WTC11 (cell line): ENCODE results near the gene CRADD. TPM values are rescaled to one million over a fixed set of nuclear protein-coding genes. Genes with fewer than 3 reads are reported as not detected.

Experiments used
- ATAC-seq: fragments of 200-7000 bp; cut with Tn5 transposase; 2 replicates; pipeline ENCODE4 v1.10.0; 2021; ENCODE audit warnings: mild to moderate bottlenecking, moderate library complexity
- CTCF ChIA-PET: fragments of 300-600 bp; sonication (Branson Sonifier 250); formaldehyde crosslinking; loops from one replicate; lab custom pipeline; 2021; ENCODE audit warnings: antibody characterized with exemption; lab: Charles Lee
- POLR2A ChIA-PET: fragments of 350-600 bp; sonication (Branson Sonifier 250); formaldehyde crosslinking; loops from one replicate; lab custom pipeline; 2021; ENCODE audit warnings: antibody characterized with exemption; lab: Charles Lee
- DNase-seq: peaks from one replicate; pipeline ENCODE4 v3.0.0; 2021; ENCODE audit warnings: low spot score
- H3K27ac Mint-ChIP-seq: 2 replicates; pipeline ENCODE4 v1.8.0; 2021; ENCODE audit warnings: mixed read lengths
- H3K27me3 Mint-ChIP-seq: 2 replicates; pipeline ENCODE4 v1.8.0; 2021; ENCODE audit warnings: low read depth, mild to moderate bottlenecking, moderate library complexity, mixed read lengths
- H3K36me3 Mint-ChIP-seq: 2 replicates; pipeline ENCODE4 v1.8.0; 2021; ENCODE audit warnings: mixed read lengths
- H3K4me1 Mint-ChIP-seq: 2 replicates; pipeline ENCODE4 v1.8.0; 2022; ENCODE audit warnings: mixed read lengths
- H3K4me3 Mint-ChIP-seq: 2 replicates; pipeline ENCODE4 v1.8.0; 2021; ENCODE audit warnings: mild to moderate bottlenecking, moderate library complexity, mixed read lengths
- H3K9me3 Mint-ChIP-seq: 2 replicates; pipeline ENCODE4 v1.8.0; 2021; ENCODE audit warnings: mixed read lengths
- ATF1 ChIP-seq: sonication (generic); formaldehyde crosslinking; IDR thresholded peaks from 2 replicates; pipeline ENCODE4 v1.8.1; 2023; ENCODE audit warnings: mild to moderate bottlenecking, moderate library complexity, missing genetic modification reagents
- CREM ChIP-seq: sonication (generic); formaldehyde crosslinking; IDR thresholded peaks from 2 replicates; pipeline ENCODE4 v1.8.1; 2022; ENCODE audit warnings: mild to moderate bottlenecking, missing genetic modification reagents, moderate library complexity
- IRF2 ChIP-seq: sonication (generic); formaldehyde crosslinking; IDR thresholded peaks from 2 replicates; pipeline ENCODE4 v1.8.0; 2022; ENCODE audit warnings: low read depth, missing genetic modification reagents, borderline replicate concordance
- MXD4 ChIP-seq: fragments of 250-450 bp; sonication (Bioruptor Pico); IDR thresholded peaks from 2 replicates; pipeline ENCODE4 v1.8.0; 2021; ENCODE audit warnings: mild to moderate bottlenecking, moderate library complexity, borderline replicate concordance
- NR1H2 ChIP-seq: sonication (generic); formaldehyde crosslinking; IDR thresholded peaks from 2 replicates; pipeline ENCODE4 v1.9.0; 2021; ENCODE audit warnings: mild to moderate bottlenecking, moderate library complexity, missing genetic modification reagents
- NR2C2 ChIP-seq: sonication (generic); formaldehyde crosslinking; IDR thresholded peaks from 2 replicates; pipeline ENCODE4 v1.8.0; 2022; ENCODE audit warnings: mild to moderate bottlenecking, missing genetic modification reagents
- OVOL2 ChIP-seq: fragments of 250-450 bp; sonication (Bioruptor Pico); IDR thresholded peaks from 2 replicates; pipeline ENCODE4 v1.9.0; 2021; ENCODE audit warnings: mild to moderate bottlenecking, borderline replicate concordance
- ZNF423 ChIP-seq: fragments of 250-450 bp; sonication (Bioruptor Pico); IDR thresholded peaks from 2 replicates; pipeline ENCODE4 v2.1.2; 2022; ENCODE audit warnings: mild to moderate bottlenecking, moderate library complexity
- total RNA-seq: library from RNA; stranded (reverse); gene quantifications from 3 replicates; pipeline ENCODE4 v1.2.3, GENCODE V29; 2021
- TF ChIP-seq, protein P1 (sequence below): fragments of 250-450 bp; sonication (Bioruptor Pico); IDR thresholded peaks from 2 replicates; pipeline ENCODE4 v1.9.0; 2021; ENCODE audit warnings: moderate library complexity, mild to moderate bottlenecking, inconsistent platforms, borderline replicate concordance
- TF ChIP-seq, protein P2 (sequence below): fragments of 250-450 bp; sonication (Bioruptor Pico); conservative IDR thresholded peaks from 2 replicates; pipeline ENCODE4 v1.9.0; 2021; ENCODE audit warnings: mild to moderate bottlenecking
- TF ChIP-seq, protein P3 (sequence below): sonication (generic); formaldehyde crosslinking; IDR thresholded peaks from 2 replicates; pipeline ENCODE4 v1.8.1; 2023; ENCODE audit warnings: mild to moderate bottlenecking, missing genetic modification reagents
- TF ChIP-seq, protein P4 (sequence below): sonication (generic); formaldehyde crosslinking; IDR thresholded peaks from 2 replicates; pipeline ENCODE4 v1.8.0; 2023; ENCODE audit warnings: missing genetic modification reagents
- TF ChIP-seq, protein P5 (sequence below): sonication (generic); formaldehyde crosslinking; IDR thresholded peaks from 2 replicates; pipeline ENCODE4 v1.8.1; 2023; ENCODE audit warnings: mild to moderate bottlenecking, missing genetic modification reagents, borderline replicate concordance
- TF ChIP-seq, protein P6 (sequence below): sonication (generic); formaldehyde crosslinking; IDR thresholded peaks from 2 replicates; pipeline ENCODE4 v1.8.0; 2023; ENCODE audit warnings: mild to moderate bottlenecking, missing genetic modification reagents
- TF ChIP-seq, protein P7 (sequence below): sonication (generic); formaldehyde crosslinking; IDR thresholded peaks from 2 replicates; pipeline ENCODE4 v1.8.1; 2023; ENCODE audit warnings: mild to moderate bottlenecking, missing genetic modification reagents, moderate library complexity

The CRADD gene
- total RNA-seq, 1 experiment from 2014 or later = 11.6 TPM

DNA sequence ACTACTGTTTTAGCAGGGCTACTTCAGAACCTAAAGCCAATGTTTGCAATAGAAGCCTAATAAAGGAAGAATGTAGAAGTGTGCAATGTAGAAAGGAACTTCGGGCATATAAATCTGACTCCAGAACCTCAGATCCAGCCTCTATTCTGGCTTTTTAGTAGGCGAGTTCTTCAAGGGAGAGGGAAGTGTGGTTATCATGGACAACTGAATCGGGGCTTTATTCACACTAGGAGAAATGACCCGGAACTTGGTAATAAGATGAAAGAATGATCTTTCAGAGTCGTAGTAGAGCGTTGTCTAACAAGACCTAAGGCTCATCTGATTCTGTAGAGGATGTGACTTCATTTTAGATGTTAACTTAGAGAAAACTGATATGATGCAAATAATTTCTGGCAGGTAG, 72.9 kb downstream of the CRADD start (continued):
- TF ChIP-seq, protein P1, sequence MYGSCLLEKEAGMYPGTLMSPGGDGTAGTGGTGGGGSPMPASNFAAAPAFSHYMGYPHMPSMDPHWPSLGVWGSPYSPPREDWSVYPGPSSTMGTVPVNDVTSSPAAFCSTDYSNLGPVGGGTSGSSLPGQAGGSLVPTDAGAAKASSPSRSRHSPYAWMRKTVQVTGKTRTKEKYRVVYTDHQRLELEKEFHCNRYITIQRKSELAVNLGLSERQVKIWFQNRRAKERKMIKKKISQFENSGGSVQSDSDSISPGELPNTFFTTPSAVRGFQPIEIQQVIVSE = no peak
- TF ChIP-seq ZNF423 (CRISPR knock-in tag) (no peak), NR1H2 (CRISPR knock-in tag) (no peak)

DNA sequence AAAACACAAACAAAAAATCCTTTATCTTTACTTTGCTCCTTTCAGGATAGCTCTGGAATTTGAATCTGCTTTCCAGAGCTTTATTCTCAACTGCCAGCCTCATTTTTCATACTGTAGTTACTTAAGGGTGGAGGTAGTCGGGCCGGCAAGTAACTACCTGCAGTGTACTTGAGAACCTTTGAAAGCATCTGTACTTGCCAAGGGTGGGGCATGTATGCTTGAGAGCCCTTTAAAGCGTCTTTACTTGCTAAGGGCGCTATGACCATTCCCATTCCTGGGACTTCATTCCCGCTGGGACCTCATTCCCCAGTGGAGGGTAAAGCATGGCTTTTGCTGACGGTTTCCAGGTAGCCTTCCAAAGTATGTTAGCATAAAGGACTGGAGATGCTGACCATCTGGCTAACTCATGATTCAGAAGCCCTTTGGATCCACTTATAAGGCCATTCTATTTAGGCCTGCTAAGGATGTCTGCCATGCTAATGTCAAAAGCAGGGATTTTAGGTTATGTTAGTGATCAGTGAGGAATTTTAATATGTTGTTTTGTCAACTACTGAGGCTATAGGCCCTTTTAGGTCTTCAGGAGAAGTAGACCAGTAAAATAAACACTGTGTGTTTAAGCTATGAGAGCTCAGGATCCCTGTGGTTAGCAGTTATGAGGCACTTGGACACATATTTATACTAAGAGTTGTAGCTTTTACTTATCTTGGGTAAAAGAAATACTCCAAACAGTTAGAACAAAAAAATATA, 74.9 kb downstream of the CRADD start:
- H3K4me1 Mint-ChIP-seq = peaks cover 9% of the 10 kb centered on the region
- no peak for DNase-seq
- TF ChIP-seq, protein P2, sequence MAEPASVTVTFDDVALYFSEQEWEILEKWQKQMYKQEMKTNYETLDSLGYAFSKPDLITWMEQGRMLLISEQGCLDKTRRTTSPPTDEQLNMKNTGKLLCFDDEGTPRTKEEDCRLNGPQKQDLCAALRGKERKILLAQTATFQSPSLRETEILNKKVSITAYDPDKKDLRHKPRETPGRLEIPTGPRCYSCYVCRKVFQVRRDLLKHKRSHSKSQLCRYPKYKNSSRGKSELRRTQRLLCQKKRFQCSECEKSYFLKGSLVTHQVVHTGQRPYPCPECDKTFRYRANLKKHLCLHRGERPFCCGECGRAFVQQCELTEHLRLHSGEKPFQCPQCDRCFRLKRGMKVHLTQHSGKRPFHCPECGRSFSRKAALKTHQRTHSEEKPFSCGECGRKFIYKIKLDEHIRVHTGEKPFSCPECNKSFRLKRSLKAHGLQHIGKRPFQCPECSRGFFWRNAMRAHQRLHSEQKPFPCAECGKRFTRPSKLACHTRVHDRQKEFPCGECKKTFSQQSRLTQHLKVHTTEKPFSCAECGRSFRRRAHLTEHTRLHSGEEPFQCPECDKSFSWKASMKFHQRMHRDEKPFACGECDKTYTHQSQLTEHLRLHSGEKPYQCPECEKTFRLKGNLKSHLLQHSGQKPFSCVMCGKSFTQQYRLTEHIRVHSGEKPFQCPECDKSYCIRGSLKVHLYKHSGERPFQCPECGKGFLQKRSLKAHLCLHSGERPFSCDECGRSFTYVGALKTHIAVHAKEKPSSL = no peak
- TF ChIP-seq OVOL2 (no peak), CREM (CRISPR knock-in tag) (no peak)
- no peak for ATAC-seq
- H3K27me3 Mint-ChIP-seq = no peaks in the 10 kb centered on the region; the same call in 1 of the 2 replicates
- no peak overlapping the region for H3K27ac Mint-ChIP-seq
- ChIA-PET POLR2A (no interaction called here), CTCF (no interaction called here)
- H3K36me3 Mint-ChIP-seq = peaks cover 32% of the 10 kb centered on the region
- peaks cover 40% of the 10 kb centered on the region for H3K9me3 Mint-ChIP-seq
- no peak overlapping the region for H3K4me3 Mint-ChIP-seq

DNA sequence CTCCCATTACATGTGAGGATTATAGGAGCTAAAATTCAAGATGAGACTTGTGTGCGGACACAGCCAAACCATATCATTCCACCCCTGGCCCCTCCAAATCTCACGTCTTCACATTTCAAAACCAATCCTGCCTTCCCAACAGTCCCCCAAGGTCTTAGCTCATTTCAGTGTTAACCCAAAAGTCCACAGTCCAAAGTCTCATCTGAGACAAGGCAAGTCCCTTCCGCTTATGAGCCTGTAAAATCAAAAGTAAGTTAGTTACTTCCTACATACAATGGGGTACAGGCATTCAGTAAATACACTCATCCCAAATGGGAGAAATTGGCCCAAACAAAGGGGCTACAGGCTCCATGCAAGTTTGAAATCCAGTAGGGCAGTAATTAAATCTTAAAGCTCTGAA, 76.1 kb downstream of the CRADD start:
- DNase-seq = no peak
- no peak overlapping the region for H3K4me3 Mint-ChIP-seq
- ChIA-PET POLR2A (no interaction called here), CTCF (no interaction called here)
- peaks cover 32% of the 10 kb centered on the region for H3K36me3 Mint-ChIP-seq
- H3K9me3 Mint-ChIP-seq = peaks cover 40% of the 10 kb centered on the region
- H3K4me1 Mint-ChIP-seq = peaks cover 11% of the 10 kb centered on the region
- H3K27ac Mint-ChIP-seq = no peak overlapping the region
- no peak for ATAC-seq
- H3K27me3 Mint-ChIP-seq = no peaks in the 10 kb centered on the region; the same call in 1 of the 2 replicates
- TF ChIP-seq MXD4 (CRISPR knock-in tag) (no peak), IRF2 (CRISPR knock-in tag) (no peak), NR2C2 (CRISPR knock-in tag) (no peak), ATF1 (no peak)
- TF ChIP-seq, protein P2 = no peak
- TF ChIP-seq, protein P3, sequence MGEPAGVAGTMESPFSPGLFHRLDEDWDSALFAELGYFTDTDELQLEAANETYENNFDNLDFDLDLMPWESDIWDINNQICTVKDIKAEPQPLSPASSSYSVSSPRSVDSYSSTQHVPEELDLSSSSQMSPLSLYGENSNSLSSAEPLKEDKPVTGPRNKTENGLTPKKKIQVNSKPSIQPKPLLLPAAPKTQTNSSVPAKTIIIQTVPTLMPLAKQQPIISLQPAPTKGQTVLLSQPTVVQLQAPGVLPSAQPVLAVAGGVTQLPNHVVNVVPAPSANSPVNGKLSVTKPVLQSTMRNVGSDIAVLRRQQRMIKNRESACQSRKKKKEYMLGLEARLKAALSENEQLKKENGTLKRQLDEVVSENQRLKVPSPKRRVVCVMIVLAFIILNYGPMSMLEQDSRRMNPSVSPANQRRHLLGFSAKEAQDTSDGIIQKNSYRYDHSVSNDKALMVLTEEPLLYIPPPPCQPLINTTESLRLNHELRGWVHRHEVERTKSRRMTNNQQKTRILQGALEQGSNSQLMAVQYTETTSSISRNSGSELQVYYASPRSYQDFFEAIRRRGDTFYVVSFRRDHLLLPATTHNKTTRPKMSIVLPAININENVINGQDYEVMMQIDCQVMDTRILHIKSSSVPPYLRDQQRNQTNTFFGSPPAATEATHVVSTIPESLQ (CRISPR knock-in tag) = no peak
- TF ChIP-seq, protein P4, sequence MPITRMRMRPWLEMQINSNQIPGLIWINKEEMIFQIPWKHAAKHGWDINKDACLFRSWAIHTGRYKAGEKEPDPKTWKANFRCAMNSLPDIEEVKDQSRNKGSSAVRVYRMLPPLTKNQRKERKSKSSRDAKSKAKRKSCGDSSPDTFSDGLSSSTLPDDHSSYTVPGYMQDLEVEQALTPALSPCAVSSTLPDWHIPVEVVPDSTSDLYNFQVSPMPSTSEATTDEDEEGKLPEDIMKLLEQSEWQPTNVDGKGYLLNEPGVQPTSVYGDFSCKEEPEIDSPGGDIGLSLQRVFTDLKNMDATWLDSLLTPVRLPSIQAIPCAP (CRISPR knock-in tag) = no peak
- TF ChIP-seq, protein P5, sequence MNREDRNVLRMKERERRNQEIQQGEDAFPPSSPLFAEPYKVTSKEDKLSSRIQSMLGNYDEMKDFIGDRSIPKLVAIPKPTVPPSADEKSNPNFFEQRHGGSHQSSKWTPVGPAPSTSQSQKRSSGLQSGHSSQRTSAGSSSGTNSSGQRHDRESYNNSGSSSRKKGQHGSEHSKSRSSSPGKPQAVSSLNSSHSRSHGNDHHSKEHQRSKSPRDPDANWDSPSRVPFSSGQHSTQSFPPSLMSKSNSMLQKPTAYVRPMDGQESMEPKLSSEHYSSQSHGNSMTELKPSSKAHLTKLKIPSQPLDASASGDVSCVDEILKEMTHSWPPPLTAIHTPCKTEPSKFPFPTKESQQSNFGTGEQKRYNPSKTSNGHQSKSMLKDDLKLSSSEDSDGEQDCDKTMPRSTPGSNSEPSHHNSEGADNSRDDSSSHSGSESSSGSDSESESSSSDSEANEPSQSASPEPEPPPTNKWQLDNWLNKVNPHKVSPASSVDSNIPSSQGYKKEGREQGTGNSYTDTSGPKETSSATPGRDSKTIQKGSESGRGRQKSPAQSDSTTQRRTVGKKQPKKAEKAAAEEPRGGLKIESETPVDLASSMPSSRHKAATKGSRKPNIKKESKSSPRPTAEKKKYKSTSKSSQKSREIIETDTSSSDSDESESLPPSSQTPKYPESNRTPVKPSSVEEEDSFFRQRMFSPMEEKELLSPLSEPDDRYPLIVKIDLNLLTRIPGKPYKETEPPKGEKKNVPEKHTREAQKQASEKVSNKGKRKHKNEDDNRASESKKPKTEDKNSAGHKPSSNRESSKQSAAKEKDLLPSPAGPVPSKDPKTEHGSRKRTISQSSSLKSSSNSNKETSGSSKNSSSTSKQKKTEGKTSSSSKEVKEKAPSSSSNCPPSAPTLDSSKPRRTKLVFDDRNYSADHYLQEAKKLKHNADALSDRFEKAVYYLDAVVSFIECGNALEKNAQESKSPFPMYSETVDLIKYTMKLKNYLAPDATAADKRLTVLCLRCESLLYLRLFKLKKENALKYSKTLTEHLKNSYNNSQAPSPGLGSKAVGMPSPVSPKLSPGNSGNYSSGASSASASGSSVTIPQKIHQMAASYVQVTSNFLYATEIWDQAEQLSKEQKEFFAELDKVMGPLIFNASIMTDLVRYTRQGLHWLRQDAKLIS (CRISPR knock-in tag) = no peak
- TF ChIP-seq, protein P6, sequence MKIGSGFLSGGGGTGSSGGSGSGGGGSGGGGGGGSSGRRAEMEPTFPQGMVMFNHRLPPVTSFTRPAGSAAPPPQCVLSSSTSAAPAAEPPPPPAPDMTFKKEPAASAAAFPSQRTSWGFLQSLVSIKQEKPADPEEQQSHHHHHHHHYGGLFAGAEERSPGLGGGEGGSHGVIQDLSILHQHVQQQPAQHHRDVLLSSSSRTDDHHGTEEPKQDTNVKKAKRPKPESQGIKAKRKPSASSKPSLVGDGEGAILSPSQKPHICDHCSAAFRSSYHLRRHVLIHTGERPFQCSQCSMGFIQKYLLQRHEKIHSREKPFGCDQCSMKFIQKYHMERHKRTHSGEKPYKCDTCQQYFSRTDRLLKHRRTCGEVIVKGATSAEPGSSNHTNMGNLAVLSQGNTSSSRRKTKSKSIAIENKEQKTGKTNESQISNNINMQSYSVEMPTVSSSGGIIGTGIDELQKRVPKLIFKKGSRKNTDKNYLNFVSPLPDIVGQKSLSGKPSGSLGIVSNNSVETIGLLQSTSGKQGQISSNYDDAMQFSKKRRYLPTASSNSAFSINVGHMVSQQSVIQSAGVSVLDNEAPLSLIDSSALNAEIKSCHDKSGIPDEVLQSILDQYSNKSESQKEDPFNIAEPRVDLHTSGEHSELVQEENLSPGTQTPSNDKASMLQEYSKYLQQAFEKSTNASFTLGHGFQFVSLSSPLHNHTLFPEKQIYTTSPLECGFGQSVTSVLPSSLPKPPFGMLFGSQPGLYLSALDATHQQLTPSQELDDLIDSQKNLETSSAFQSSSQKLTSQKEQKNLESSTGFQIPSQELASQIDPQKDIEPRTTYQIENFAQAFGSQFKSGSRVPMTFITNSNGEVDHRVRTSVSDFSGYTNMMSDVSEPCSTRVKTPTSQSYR (CRISPR knock-in tag) = no peak
- TF ChIP-seq, protein P7, sequence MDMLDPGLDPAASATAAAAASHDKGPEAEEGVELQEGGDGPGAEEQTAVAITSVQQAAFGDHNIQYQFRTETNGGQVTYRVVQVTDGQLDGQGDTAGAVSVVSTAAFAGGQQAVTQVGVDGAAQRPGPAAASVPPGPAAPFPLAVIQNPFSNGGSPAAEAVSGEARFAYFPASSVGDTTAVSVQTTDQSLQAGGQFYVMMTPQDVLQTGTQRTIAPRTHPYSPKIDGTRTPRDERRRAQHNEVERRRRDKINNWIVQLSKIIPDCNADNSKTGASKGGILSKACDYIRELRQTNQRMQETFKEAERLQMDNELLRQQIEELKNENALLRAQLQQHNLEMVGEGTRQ (CRISPR knock-in tag) = no peak
